Brain microvascular endothelial cell (primary cell): ENCODE results near the gene TUBGCP6.

Source experiments
- DNase-seq: peaks from one replicate; pipeline ENCODE4 v3.0.0-alpha.2; 2020
- H3K27ac ChIP-seq: fragments of 250-450 bp; sonication (Bioruptor Pico); 2 replicates; pipeline ENCODE4 v1.5.1; 2020; ENCODE audit warnings: mild to moderate bottlenecking, moderate library complexity
- H3K27me3 ChIP-seq: fragments of 250-450 bp; sonication (Bioruptor Pico); replicated peaks from 2 replicates; pipeline ENCODE4 v1.5.1; 2020; ENCODE audit warnings: mild to moderate bottlenecking
- H3K36me3 ChIP-seq: fragments of 250-450 bp; sonication (Bioruptor Pico); replicated peaks from 2 replicates; pipeline ENCODE4 v1.5.1; 2020; ENCODE audit warnings: mild to moderate bottlenecking
- H3K4me3 ChIP-seq: 2 replicates; pipeline ENCODE4 v1.5.1; 2011; ENCODE audit warnings: low read depth, mild to moderate bottlenecking, control low read depth, low read length, moderate library complexity
- in situ Hi-C: cut with HindIII; loops from 2 replicates; pipeline ENCODE4 v1.10.0; 2017; ENCODE audit warnings: low sequenced_read_pairs, low pct_ligation_motif_present
- TF ChIP-seq, protein P1 (sequence below): IDR thresholded peaks from 2 replicates; pipeline ENCODE4 v1.5.1; 2011; ENCODE audit warnings: low read depth, mild to moderate bottlenecking, moderate library complexity, low read length, control low read depth, inconsistent platforms; ENCODE audit errors: missing control alignments

Gene TUBGCP6

GRCh38 chr22:50269573-50269969, 24.7 kb upstream of the TUBGCP6 start:
- in situ Hi-C loops = no loop called here
- H3K4me3 ChIP-seq = peak overlapping the region; percentile 43
- H3K36me3 ChIP-seq = peaks cover 3% of the 10 kb centered on the region
- TF ChIP-seq, protein P1, sequence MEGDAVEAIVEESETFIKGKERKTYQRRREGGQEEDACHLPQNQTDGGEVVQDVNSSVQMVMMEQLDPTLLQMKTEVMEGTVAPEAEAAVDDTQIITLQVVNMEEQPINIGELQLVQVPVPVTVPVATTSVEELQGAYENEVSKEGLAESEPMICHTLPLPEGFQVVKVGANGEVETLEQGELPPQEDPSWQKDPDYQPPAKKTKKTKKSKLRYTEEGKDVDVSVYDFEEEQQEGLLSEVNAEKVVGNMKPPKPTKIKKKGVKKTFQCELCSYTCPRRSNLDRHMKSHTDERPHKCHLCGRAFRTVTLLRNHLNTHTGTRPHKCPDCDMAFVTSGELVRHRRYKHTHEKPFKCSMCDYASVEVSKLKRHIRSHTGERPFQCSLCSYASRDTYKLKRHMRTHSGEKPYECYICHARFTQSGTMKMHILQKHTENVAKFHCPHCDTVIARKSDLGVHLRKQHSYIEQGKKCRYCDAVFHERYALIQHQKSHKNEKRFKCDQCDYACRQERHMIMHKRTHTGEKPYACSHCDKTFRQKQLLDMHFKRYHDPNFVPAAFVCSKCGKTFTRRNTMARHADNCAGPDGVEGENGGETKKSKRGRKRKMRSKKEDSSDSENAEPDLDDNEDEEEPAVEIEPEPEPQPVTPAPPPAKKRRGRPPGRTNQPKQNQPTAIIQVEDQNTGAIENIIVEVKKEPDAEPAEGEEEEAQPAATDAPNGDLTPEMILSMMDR = no peak
- H3K27ac ChIP-seq = no peak overlapping the region
- H3K27me3 ChIP-seq = no peaks in the 10 kb centered on the region
- no peak for DNase-seq

DNA sequence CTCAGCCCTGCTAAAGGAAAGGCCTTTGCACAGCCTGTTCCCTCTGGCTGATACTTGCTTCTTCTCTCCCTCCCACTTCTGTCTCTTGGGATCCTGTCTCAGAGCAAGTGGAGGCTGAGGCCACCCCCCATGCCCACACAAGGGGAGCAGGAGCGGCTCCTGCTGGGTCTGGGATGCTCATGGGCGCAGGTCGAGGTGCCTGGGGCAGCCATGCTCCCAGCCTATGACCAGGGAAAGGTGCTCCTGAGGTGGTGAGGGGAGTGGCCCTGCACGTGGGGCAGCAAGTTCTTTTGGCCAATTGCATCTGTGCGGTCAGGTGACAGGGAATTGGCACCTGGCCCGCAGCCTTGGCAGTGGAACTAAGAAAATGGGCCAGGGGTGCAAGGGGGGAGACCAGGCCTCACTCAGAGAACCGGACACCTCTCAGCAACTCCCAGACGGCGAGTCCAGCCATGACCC, 23.9 kb upstream of the TUBGCP6 start:
- DNase-seq = no peak
- H3K27ac ChIP-seq = no peak overlapping the region
- in situ Hi-C loops = no loop called here
- H3K36me3 ChIP-seq = no peaks in the 10 kb centered on the region
- TF ChIP-seq, protein P1 = no peak
- no peaks in the 10 kb centered on the region for H3K27me3 ChIP-seq
- no peak overlapping the region for H3K4me3 ChIP-seq

DNA sequence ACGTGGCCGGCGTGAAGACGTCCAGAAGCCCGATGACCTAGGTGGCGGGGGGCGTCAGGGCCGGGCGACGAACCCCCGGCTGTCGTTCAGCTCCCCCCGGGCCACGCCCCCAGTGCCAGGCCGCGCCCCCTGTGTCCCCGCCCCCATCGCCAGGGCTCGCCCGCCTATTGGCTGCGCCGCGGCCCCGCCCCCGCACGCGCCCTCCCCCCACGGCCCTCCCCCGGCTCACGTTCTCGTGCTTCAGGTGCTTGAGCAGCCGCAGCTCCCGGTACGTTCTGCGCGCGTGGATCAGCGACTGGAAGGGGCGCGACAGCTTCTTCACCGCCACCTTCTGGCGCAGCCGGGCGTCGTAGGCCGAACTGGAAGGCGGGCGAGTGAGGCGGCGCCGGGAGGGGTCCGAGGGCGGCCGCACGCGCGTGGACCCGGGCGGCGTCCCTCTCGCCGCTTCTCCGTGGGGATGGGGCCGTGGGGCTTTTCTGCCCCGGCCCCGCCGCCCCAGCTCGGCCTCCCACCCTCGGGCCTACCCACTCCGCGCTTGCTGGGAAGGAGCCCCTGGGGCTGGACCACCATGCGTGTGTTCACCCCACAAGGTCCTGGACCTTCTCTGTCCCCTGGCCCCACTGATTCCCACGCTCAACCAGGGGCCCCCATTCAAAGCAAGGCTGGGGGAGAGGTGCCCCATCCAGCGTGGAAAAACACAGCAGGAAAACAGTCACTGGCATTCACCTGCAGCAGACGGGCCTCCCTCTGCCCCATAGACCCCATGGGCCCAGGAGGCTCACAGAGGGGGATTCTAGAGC, 23.0 kb upstream of the TUBGCP6 start:
- in situ Hi-C loops = no loop called here
- H3K4me3 ChIP-seq = peak overlapping the region; percentile 37

GRCh38 chr22:50266994-50267393, 22.2 kb upstream of the TUBGCP6 start:
- no peak overlapping the region for H3K27ac ChIP-seq
- in situ Hi-C loops = no loop called here
- TF ChIP-seq, protein P1 = no peak
- H3K36me3 ChIP-seq = no peaks in the 10 kb centered on the region
- no peak for DNase-seq
- no peak overlapping the region for H3K4me3 ChIP-seq
- no peaks in the 10 kb centered on the region for H3K27me3 ChIP-seq

More for the DNA sequence above, 23.0 kb upstream of the TUBGCP6 start:
- Histone ChIP-seq H3K27ac (no peak overlapping the region), H3K36me3 (no peaks in the 10 kb centered on the region), H3K27me3 (no peaks in the 10 kb centered on the region)
- no peak for DNase-seq
- TF ChIP-seq, protein P1 = peak; percentile 52

DNA sequence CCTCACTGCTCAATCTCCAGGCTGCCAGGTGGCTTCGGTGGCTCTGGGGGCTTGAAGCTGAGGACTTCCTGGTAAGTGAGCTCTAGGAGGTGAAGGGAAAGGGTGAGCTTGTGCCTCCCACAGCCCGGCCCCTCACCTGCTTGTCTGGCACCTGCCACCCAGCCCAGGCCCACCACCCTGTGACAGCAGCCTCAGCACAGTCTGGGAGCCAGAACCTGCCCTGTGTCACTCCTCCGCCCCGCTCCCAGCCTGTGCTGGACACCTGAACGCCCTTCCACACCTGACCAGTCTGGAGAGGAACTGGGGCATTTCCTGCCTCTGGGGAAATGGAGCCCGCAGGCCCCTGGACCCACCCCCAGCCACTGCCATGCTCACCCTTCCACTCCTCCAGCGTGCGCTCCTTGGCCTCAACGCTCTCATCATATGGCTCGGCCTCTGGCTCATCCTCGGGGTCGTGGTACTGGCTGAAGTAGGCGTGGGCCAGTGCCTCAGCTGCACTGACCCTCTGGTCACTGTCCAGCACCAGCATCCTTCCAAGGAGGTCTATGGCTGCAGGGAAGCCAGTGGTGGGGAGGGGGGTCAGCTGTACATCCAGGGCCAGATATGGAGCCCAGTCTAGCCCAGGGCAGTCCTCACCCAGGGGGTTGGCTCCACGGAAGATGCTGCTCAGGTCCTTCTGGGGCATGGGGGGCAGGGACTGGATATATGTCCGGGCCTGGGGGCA, 20.3 kb upstream of the TUBGCP6 start:
- in situ Hi-C loops = no loop called here
- H3K27me3 ChIP-seq = no peaks in the 10 kb centered on the region
- no peak overlapping the region for H3K4me3 ChIP-seq

More for the DNA sequence above, 20.3 kb upstream of the TUBGCP6 start:
- TF ChIP-seq, protein P1 = no peak
- no peak for DNase-seq
- H3K36me3 ChIP-seq = no peaks in the 10 kb centered on the region
- no peak overlapping the region for H3K27ac ChIP-seq
